Activated T-helper 1 cell treated with anti-CD3 and anti-CD28 coated beads, Interleukin-2, amount 50 U/mL, for 16 hours (primary cell): ENCODE measurements around the gene POC1B.

Experiments used
- DNase-seq, 2 donors: peaks; one replicate each; pipeline ENCODE4 v3.0.0-alpha.2; 2020; ENCODE audit warnings: low read depth in 1 of 2, low spot score in 1 of 2

The POC1B gene

DNA sequence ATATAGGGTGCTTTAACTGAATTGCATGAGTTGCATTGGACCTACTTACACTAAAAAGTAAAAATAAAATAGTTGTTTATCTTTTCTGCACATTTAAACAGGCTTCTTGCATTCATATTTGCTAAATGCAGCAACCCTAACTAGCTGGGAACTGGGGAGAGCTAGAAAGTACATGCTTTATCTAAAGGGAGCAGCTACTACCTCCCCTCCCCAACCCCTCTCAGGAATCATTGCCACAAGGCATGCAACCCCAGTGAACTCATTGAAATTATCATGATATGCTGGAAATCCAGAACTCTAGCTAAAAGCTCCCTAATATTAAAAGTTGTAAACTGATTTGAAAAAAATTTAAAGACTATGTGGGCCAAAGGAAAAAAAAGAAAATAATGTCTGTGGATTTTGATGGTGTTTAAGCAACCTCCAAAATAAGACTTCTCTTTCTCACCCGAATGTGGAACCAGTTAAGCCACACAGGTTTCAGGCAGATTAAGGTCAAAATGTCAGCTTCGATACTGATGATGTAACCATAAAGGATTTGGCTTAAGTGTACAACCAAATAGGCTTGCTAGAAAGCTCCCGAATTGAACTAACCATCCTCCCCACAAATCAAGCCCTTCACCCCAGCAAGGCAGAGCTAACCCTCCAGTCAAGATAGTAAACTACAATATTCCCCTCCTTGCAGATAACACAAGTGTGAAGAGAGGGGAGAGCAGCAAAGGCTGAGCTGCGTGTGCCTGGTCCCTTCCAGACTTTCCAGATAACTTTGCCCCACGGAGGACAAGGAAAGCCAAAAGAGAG is 13.8 kb upstream of the POC1B start:
- no peak for DNase-seq

DNA sequence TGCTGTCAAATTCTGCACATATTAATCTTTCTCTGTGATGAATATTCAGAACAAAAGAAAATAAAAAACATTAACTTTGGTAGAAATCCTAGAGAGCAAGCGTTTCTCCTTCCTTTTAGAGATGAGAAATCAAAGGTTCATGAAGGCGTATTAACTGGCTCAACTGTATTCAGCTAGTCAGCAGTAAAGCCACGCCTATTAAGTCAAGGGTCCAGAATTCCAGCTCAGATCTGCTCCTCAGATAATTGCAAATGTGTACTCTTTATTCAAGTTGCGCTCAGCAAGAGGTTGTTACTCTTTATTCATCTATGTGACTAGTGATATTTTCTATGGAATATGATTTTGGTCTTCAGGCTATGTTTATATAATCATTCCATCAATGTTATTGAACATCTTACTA is 13.1 kb upstream of the POC1B start:
- no peak for DNase-seq

DNA sequence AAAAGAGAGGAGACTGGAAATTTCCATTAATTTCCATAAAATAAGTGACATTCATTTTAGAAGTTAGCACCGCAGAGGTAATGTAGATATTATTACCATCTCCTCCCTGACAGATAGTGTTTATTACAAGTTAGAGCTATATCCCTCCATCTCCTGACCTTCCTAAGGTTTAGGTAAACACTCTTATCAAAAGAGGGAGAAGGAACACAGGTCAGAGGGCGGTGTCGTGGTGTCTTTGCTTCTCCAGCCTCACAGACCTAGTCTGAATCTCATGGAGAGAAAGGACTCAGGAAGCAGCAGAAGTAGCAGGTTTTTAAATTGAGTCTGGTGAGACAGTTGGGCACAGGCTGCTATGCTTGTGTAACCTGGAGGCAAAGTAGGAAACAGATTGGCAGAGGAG is 11.5 kb upstream of the POC1B start:
- no peak for DNase-seq

DNA sequence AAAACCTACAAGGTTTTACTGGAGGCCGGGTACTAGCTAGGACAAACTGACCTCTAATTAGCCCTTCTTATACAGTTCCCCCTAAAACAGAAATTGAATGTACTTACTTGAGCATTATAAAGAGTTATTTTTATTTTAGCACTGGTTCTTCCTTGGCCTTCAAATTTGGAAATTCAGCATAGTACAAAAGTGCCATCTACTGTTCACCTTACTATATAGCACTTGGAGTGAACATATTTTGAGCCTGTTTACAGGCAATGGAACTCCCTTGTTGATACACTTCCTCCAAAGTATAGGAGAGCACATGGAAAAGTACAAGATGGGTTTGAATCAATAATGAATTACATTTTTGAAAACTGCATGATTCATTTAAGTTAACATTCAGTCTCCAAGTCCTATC is 3.9 kb upstream of the POC1B start:
- DNase-seq = no peak

GRCh38 chr12:89528434-89528833 is 2.6 kb upstream of the POC1B start:
- DNase-seq = no peak

GRCh38 chr12:89525305-89525823 is 483 bp downstream of the POC1B start:
- peak; percentile 5 to 28 for DNase-seq

- DNase-seq = peak; percentile 46 to 58
Measured at GRCh38 chr12:89524541-89525304, 1.1 kb downstream of the POC1B start, which contains the start of gene GALNT4. TSS of gene GALNT4 (minus strand) at chr12:89524796. CDS start at chr12:89524549, 247 bp downstream.

GRCh38 chr12:89523843-89524540 is 1.9 kb downstream of the POC1B start:
- DNase-seq = no peak

- DNase-seq = no peak
Measured at GRCh38 chr12:89523393-89523792, 2.5 kb downstream of the POC1B start.

DNA sequence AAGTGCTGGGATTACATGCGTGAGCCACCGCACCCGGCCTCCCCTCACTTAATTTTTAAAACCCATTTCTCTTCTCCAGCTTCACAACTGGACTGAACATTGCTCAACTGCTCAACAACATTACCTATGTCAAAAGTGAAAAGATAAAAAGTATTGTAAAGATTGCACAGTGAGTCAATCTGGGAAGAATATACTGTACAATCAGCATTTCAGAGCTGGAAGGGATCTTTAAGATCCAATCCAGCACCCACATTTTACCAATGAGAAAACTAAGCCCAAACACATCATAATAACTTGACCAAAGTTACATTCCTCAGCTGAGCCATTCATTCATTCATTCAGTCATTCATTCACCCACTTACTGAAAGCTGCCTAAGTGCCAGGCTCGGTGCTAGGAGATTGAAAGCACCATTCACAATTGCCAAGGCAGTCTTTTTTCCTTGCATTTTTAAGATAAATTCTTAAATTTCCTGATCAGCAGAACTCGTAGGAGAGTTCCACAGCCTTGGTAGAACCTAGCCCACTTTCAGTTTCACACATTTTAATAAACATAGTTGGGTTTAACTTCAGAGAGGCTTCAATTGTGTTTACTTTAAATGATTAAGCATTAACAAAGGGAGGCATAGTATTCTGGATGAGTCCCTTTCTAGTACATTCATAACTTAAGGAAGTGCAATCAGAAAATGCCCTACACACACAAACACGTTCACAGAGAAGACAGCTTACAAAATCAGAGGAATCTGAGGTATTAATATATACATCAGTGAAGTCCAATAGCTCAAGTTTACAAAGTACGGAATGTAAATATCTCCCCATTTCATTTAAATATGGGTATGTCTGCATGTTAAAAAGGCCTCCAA is 4.3 kb downstream of the POC1B start:
- DNase-seq = no peak

DNA sequence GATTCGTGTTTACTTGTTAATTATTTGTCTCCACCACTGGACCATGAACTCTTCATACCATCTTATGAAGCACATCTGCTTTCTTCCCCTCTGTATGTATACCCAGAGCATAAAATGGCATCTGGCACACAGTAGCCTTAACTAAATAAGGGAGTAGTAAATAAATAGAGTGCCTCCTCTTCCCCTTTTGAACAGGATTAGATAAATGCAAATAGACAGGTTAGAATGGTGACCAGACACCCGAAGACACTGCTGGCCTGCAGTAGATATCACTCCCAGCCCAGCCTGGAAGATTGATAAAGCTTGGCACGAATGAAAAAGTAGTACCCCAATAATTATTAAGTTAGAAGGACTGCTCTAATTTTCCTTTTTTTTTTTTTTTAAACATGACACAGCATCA is 8.1 kb downstream of the POC1B start:
- DNase-seq = no peak

- DNase-seq = no peak
Measured at GRCh38 chr12:89516633-89517032, 9.2 kb downstream of the POC1B start.

DNA sequence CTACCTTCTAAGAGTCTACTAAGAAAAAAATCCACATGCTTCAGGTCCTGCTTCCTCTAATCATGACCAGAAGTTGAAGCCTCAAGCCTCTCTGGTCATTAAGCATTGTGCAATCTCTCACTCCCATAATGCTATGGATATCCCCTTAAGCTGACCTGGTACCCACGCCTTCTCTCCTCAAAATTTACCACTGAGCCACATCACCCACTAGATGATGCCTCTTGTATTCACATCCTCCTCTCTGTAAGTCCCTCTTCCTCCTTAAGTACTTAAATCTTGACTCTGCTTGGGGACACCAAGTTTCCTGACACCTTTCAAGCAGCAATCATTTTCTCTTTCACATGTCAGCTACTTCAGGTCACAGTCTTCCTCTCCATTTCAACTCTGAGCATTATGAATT is 11.1 kb downstream of the POC1B start:
- DNase-seq = no peak

DNA sequence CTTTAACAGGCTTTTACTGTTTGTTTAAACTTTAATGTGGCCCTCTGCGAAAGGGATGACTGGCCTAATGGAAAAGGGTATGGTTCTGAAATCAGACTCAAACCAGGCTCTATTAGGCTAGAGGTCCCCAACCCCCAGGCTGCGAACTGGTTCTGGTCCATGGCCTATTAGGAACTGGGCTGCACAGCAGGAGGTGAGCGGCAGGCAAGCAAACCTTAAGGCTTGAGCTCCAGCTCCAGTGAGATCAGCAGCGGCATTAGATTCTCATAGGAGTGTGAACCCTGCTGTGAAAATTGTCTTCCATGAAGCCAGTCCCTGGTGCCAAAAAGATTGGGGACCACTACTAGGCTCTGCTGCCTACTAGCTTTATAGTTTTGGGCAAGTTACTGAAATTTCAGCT is 12.3 kb downstream of the POC1B start:
- DNase-seq = no peak

DNA sequence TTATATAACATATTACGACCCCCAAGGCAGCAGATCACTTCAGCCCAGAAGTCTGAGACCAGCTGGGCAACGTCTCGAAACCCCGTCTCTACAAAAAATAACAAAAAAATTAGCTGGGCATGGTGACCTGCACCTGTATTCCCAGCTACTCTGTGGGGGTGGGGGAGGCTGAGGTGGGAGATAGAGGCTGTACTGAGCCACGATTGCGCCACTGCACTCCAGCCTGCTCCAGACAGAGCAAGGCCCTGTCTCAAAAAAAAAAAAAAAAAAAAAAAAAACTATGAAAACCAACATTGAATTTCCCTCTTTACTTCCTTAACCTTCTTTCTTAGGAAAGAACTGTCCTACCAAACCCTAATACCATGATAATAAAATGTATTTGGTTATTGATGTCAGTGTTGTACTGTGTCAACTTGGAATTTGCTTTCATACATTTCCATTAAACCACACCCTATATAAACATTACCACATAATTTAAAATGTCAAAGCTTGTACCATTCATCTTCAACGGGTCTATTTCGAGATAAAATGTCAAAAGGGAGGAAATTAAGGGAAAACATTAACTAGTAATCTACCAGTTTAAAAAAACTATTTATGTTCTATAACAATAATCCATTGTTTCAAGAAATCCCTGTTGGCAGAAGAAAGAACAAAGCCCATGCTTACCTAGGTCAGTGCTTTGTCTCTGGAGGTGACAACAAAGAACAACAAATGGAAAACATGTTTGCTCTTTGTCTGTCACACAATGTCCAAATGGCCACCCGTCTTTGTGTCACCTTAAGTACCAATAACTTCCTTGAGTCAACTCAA is 18.6 kb downstream of the POC1B start:
- DNase-seq = no peak

- DNase-seq = no peak
Measured at GRCh38 chr12:89506050-89506449, 19.8 kb downstream of the POC1B start.

GRCh38 chr12:89504560-89505346 is 21.1 kb downstream of the POC1B start:
- DNase-seq = no peak

GRCh38 chr12:89501793-89502192 is 24.1 kb downstream of the POC1B start:
- DNase-seq = no peak

- no peak for DNase-seq
Measured at GRCh38 chr12:89499857-89500256, 26.0 kb downstream of the POC1B start.
